Adrenal gland (tissue), 12 donors: ENCODE measurements around the gene MDM1. TPM values are rescaled to one million over a fixed set of nuclear protein-coding genes. Genes with fewer than 3 reads are reported as not detected.

Experiments
- DNase-seq, 7 donors: peaks; one replicate each; pipeline ENCODE4 v3.0.0-alpha.2; 2019 to 2020
- H3K27ac ChIP-seq, 5 donors: fragments of 200-600 bp; sonication (generic) in 4 of 5; 1 replicate in 3 of 5; 2 replicates in 2 of 5; pipeline versions ENCODE4 v1.5.1 to v1.8.0; 2016 to 2020; ENCODE audit warnings: mild to moderate bottlenecking in 1 of 5
- H3K27me3 ChIP-seq: fragments of 200-600 bp; 2 replicates; pipeline ENCODE4 v1.8.0; 2021
- H3K36me3 ChIP-seq, 2 donors: fragments of 200-600 bp; replicated peaks in 1 of 2; 1 replicate in 1 of 2; 2 replicates in 1 of 2; pipeline versions ENCODE4 v1.5.1 to v1.8.0; 2018 to 2022
- H3K4me1 ChIP-seq, 2 donors: fragments of 200-600 bp; replicated peaks in 1 of 2; 1 replicate in 1 of 2; 2 replicates in 1 of 2; pipeline versions ENCODE4 v1.5.1 to v1.8.0; 2018 to 2021
- H3K4me3 ChIP-seq, 4 donors: fragments of 200-600 bp; sonication (generic) in 3 of 4; one replicate each; pipeline ENCODE4 v1.5.1; 2016 to 2018
- H3K9me3 ChIP-seq, 3 donors: fragments of 200-600 bp; sonication (generic) in 1 of 3; replicated peaks in 1 of 3; 1 replicate in 2 of 3; 2 replicates in 1 of 3; pipeline versions ENCODE4 v1.5.1 to v1.8.0; 2016 to 2021
- POLR2A ChIP-seq, 2 donors: fragments of 450-650 bp; IDR thresholded peaks; one replicate each; pipeline ENCODE4 v1.6.1; 2017; ENCODE audit warnings: antibody characterized with exemption in 2 of 2, mild to moderate bottlenecking in 2 of 2, moderate library complexity in 1 of 2
- WGBS, 4 donors: extraction: QIAGEN DNeasy Blood & Tissue Kit in 2 of 4; methylation state at CpG; one replicate each; pipeline versions ENCODE4 v1.1.5 to v1.1.7; 2013 to 2017; 5-methylcytosine and 5-hydroxymethylcytosine counted together
- intact Hi-C, 2 donors: fragments of 100-400 bp; cut with DNase I; formaldehyde crosslinking; loops; one replicate each; pipeline versions ENCODE4 v1.14.1 to v1.15.0; 2022 to 2023
- polyA plus RNA-seq, 3 donors: library from polyadenylated mRNA; stranded (reverse); fragments of 200-250 nt in 2 of 3; fragments of 350-450 nt in 1 of 3; fragmentation: Illumina TruSeq in 1 of 3; extraction: RNeasy Lipid Tissue Mini Kit (QIAGEN cat#74804) in 1 of 3; gene quantifications; one replicate each; pipeline ENCODE4 v1.2.3, GENCODE V29; 2013 to 2014
- total RNA-seq, 9 donors: library from RNA; depleted of rRNA in 4 of 9; stranded (reverse); fragments of >200 nt in 4 of 9; fragments of 120-200 nt in 1 of 9; fragmentation: NEBNext Ultra II Directional in 1 of 9; extraction: Animal tissue kit (Norgen Biotek cat#: 25700) in 1 of 9; gene quantifications; one replicate each; pipeline versions ENCODE4 v1.1.0 to v1.2.4, GENCODE V29; 2013 to 2023
- TF ChIP-seq, protein P1 (sequence below), 6 experiments: fragments of 450-650 bp in 4 of 6; fragments of 200-600 bp in 2 of 6; sonication (generic) in 1 of 6; IDR thresholded peaks; 1 replicate in 5 of 6; 2 replicates in 1 of 6; pipeline versions ENCODE4 v1.5.1 to v1.8.0; 2016 to 2021; ENCODE audit warnings: antibody characterized with exemption in 6 of 6, mild to moderate bottlenecking in 2 of 6, moderate library complexity in 1 of 6
- donor health status: healthy with polysubstance abuse.
- donor health status: Bipolar disorder and iron deficiency.
- donor health status: DM: yes; HTN: yes; CAD: no.
- donor health status: DM: no; HTN: no; CAD: no.
- donor health status: DM: no; HTN: no; CAD: no.
- donor health status: DM: yes; HTN: yes; CAD: no.

MDM1 gene
- total and polyA plus RNA-seq, 12 donors, result 6.5 to 19.4 (median 10.5) TPM

DNA sequence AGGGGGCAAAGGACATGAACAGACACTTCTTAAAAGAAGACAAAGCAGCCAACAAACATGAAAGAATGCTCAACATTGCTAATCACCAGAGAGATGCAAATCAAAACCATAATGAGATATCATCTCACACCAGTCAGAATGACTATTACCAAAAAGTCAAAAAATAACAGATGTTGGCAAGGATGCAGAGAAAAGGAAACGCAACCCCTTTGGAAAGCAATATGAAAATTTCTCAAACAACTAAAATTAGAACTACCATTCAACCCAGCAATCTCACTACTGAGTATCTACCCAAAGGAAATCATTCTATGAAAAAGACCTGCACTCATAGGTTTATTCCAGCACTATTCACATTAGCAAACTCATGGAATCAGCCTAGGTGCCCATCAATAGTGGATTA, 25.6 kb downstream of the MDM1 start:
- TF ChIP-seq POLR2A (IDR thresholded peaks at IDR 0.05), result no peak
- TF ChIP-seq, protein P1, sequence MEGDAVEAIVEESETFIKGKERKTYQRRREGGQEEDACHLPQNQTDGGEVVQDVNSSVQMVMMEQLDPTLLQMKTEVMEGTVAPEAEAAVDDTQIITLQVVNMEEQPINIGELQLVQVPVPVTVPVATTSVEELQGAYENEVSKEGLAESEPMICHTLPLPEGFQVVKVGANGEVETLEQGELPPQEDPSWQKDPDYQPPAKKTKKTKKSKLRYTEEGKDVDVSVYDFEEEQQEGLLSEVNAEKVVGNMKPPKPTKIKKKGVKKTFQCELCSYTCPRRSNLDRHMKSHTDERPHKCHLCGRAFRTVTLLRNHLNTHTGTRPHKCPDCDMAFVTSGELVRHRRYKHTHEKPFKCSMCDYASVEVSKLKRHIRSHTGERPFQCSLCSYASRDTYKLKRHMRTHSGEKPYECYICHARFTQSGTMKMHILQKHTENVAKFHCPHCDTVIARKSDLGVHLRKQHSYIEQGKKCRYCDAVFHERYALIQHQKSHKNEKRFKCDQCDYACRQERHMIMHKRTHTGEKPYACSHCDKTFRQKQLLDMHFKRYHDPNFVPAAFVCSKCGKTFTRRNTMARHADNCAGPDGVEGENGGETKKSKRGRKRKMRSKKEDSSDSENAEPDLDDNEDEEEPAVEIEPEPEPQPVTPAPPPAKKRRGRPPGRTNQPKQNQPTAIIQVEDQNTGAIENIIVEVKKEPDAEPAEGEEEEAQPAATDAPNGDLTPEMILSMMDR (IDR thresholded peaks at IDR 0.05), result no peak
- H3K4me1 ChIP-seq, result no peaks in the 10 kb centered on the region
- H3K9me3 ChIP-seq, result no peaks in the 10 kb centered on the region
- peaks cover 0 to 11% of the 10 kb centered on the region in 2 donors for H3K36me3 ChIP-seq
- 80 to 93% (median 90%) methylated on average over 1 of the region's 1 CpG for WGBS, 4 donors
- no peak overlapping the region for H3K27ac ChIP-seq
- intact Hi-C loops, result no loop called here
- H3K27me3 ChIP-seq, result no peaks in the 10 kb centered on the region
- H3K4me3 ChIP-seq, result no peak overlapping the region
- no peak for DNase-seq

DNA sequence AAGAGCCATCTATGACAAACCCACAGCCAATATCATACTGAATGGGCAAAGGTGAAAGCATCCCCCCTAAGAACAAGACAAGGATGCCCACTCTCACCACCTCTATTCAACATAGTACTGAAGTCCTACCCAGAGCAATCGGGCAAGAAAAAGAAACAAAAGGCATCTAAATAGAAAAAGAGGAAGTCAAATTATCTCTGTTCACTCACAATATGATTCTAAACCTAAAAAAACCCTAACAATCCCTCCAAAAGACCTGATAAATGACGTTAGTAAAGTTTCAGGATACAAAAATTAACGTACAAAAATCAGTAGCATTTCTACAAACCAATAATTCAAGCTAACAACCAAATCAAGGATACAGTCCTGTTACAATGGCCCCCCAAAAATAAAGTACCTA, 26.9 kb downstream of the MDM1 start:
- no peaks in the 10 kb centered on the region for H3K9me3 ChIP-seq
- intact Hi-C loops, result no loop called here
- H3K27me3 ChIP-seq, result no peaks in the 10 kb centered on the region
- no peaks in the 10 kb centered on the region for H3K4me1 ChIP-seq
- no peak overlapping the region for H3K4me3 ChIP-seq
- DNase-seq, result no peak
- H3K36me3 ChIP-seq, result peaks cover 0 to 5% of the 10 kb centered on the region in 2 donors
- 73 to 94% (median 87%) methylated on average over 3 of the region's 3 CpGs for WGBS, 4 donors
- no peak overlapping the region for H3K27ac ChIP-seq
- TF ChIP-seq, protein P1 (IDR thresholded peaks at IDR 0.05), result no peak
- TF ChIP-seq POLR2A (IDR thresholded peaks at IDR 0.05), result no peak

DNA sequence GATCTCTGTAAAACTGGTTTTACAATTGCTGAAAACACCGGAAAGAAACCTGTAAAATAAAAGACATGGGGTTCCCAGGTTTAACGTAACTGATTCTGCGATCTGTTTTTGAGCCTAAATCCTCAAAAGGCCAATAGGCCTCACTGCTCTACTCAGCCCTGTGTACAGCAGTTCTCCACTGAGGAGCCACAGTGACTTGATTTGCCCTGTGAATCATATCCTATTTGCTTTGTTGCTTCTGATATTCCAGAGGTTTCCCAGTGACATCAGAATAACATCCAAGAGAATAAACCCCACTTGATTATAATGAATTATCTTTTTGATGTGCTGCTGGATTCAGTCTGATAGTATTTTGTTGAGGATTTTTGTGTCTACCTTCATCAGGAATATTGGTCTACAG, 27.5 kb downstream of the MDM1 start:
- Histone ChIP-seq H3K27ac (no peak overlapping the region), H3K4me3 (no peak overlapping the region), H3K4me1 (no peaks in the 10 kb centered on the region), H3K9me3 (no peaks in the 10 kb centered on the region), H3K36me3 (no peaks in the 10 kb centered on the region), H3K27me3 (no peaks in the 10 kb centered on the region)
- WGBS, 4 donors, result 91 to 99% (median 96%) methylated on average over 3 of the region's 3 CpGs
- intact Hi-C loops, result no loop called here
- no peak for TF ChIP-seq POLR2A (IDR thresholded peaks at IDR 0.05)
- TF ChIP-seq, protein P1 (IDR thresholded peaks at IDR 0.05), result no peak
- no peak for DNase-seq

DNA sequence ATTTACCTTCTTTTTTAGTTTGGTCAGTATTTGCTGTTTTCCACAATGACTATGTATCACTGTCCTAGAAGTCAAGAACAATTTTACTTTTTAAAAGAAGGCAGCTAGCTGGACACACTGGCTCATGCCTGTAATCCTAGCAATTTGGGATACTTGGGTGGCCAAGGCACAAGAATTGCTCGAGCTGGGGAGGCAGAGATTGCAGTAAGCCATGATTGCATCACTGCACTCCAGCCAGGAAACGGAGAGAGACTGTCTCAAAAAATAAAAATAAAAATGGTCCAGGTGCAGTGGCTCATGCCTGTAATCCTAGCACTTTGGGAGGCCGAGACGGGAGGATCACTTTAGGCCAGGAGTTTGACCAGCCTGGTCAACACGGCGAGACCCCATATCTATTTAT, 28.3 kb downstream of the MDM1 start:
- Histone ChIP-seq H3K27me3 (no peaks in the 10 kb centered on the region), H3K36me3 (no peaks in the 10 kb centered on the region), H3K27ac (no peak overlapping the region), H3K4me1 (no peaks in the 10 kb centered on the region), H3K4me3 (no peak overlapping the region), H3K9me3 (no peaks in the 10 kb centered on the region)
- TF ChIP-seq POLR2A (IDR thresholded peaks at IDR 0.05), result no peak
- TF ChIP-seq, protein P1 (IDR thresholded peaks at IDR 0.05), result no peak
- WGBS, 4 donors, result 81 to 91% (median 88%) methylated on average over 6 of the region's 6 CpGs
- DNase-seq, result no peak
- intact Hi-C loops, result no loop called here
